ENCODE data around the gene RIOX2.

RIOX2 gene

GRCh38 chr3:97974996-97975395 is 2.8 kb upstream of the RIOX2 start:
- H3K36me3 Mint-ChIP-seq (ENCODE audit: low read depth), result no peaks in the 10 kb centered on the region
- no peak overlapping the region for H3K4me3 Mint-ChIP-seq
- peaks cover 44% of the 10 kb centered on the region for H3K4me1 Mint-ChIP-seq (ENCODE audit: low read depth)
- H3K27ac Mint-ChIP-seq, result no peak overlapping the region
- no peaks in the 10 kb centered on the region for H3K9me3 Mint-ChIP-seq
- intact Hi-C loops (cut with micrococcal nuclease), result loop anchor here (5.0 kb wide), 2 partner anchors 37 to 153 kb away; partner anchors contain the start of gene CRYBG3
- H3K27me3 Mint-ChIP-seq, result no peaks in the 10 kb centered on the region

DNA sequence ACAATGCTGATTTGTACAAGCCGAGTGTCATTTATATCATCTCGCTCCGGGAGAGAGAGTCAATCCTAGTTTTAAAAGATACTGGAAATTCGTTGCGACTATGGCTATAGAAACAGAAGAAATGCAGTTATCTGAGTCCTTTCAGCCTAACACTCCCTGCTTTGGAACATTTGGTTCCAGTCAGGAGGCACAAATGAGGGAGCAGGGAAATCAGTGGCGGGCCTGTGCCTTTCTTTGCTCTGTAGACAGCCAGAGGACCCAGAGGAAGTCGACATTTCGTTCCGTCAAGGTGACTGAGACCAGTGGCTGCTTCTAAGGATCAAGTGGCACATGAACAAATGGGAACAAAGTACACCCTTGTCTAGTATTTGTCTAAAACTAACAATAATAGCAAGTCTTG is 745 bp upstream of the RIOX2 start:
- H3K36me3 Mint-ChIP-seq (ENCODE audit: low read depth), result no peaks in the 10 kb centered on the region
- H3K4me1 Mint-ChIP-seq (ENCODE audit: low read depth), result peaks cover 57% of the 10 kb centered on the region

GRCh38 chr3:97970956-97971620 is 1.1 kb downstream of the RIOX2 start:
- H3K4me1 Mint-ChIP-seq (ENCODE audit: low read depth), result peaks cover 57% of the 10 kb centered on the region
- H3K4me3 Mint-ChIP-seq, result peak overlapping the region; percentile 79
- peaks cover 11% of the 10 kb centered on the region for H3K36me3 Mint-ChIP-seq (ENCODE audit: low read depth)
- H3K27me3 Mint-ChIP-seq, result no peaks in the 10 kb centered on the region
- intact Hi-C loops (cut with micrococcal nuclease), result loop anchor here (5.0 kb wide), 2 partner anchors 41 to 149 kb away; partner anchors contain the start of gene CRYBG3
- peak overlapping the region; percentile 67 for H3K27ac Mint-ChIP-seq
- H3K9me3 Mint-ChIP-seq, result no peaks in the 10 kb centered on the region

More for the DNA sequence above, 745 bp upstream of the RIOX2 start:
- intact Hi-C loops (cut with micrococcal nuclease), result loop anchor here (5.0 kb wide), 2 partner anchors 39 to 151 kb away; partner anchors contain the start of gene CRYBG3
- Mint-ChIP-seq H3K9me3 (no peaks in the 10 kb centered on the region), H3K27me3 (no peaks in the 10 kb centered on the region), H3K4me3 (no peak overlapping the region), H3K27ac (no peak overlapping the region)

DNA sequence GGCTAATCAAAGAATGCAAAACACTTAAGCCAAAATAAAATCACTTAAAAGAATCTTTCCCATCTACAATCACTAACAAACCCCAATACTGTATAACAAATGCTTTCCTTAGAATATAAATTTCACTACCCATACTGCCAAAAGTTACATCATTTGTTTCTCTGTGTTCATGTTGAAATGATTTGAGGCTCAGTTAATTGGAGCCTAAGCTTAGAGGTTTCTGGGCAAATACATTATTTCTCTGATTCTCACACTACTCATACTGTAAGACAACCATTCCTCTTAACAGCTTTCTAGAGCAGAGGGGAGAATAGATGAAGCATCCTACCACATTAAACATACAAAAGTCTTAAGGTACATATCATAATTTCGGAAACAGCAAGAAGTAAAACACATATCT is 2.1 kb downstream of the RIOX2 start:
- Mint-ChIP-seq H3K4me3 (no peak overlapping the region), H3K9me3 (no peaks in the 10 kb centered on the region), H3K27me3 (no peaks in the 10 kb centered on the region), H3K4me1 (ENCODE audit: low read depth) (peaks cover 56% of the 10 kb centered on the region), H3K27ac (no peak overlapping the region), H3K36me3 (ENCODE audit: low read depth) (peaks cover 11% of the 10 kb centered on the region)
- intact Hi-C loops (cut with micrococcal nuclease), result loop anchor here (5.0 kb wide), 2 partner anchors 42 to 148 kb away; partner anchors contain the start of gene CRYBG3

DNA sequence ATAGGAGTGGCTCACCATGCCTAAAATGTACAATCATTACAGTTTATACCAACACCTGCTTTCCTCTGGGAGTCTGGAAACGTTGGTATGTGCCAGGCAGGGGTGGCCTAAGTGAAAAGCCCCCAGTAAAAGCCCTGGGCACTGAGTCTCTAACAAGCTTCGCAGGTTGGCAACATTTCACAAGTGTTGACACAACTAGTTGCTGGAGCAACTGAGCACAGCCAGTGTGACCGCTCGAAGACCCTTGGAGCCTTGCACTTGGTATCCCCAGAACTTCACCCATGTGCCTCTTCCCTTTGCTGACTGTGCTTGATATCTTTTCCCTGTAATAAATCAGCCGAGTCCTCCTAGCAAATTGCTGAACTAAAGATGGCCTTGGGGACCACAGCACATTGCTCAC is 2.7 kb downstream of the RIOX2 start:
- intact Hi-C loops (cut with micrococcal nuclease), result no loop called here
- Mint-ChIP-seq H3K27ac (no peak overlapping the region), H3K9me3 (no peaks in the 10 kb centered on the region), H3K27me3 (no peaks in the 10 kb centered on the region), H3K36me3 (ENCODE audit: low read depth) (peaks cover 11% of the 10 kb centered on the region), H3K4me3 (no peak overlapping the region), H3K4me1 (ENCODE audit: low read depth) (peaks cover 51% of the 10 kb centered on the region)

GRCh38 chr3:97968376-97968775 is 3.9 kb downstream of the RIOX2 start:
- Mint-ChIP-seq H3K36me3 (ENCODE audit: low read depth) (peaks cover 18% of the 10 kb centered on the region), H3K9me3 (no peaks in the 10 kb centered on the region), H3K4me3 (no peak overlapping the region), H3K4me1 (ENCODE audit: low read depth) (peaks cover 49% of the 10 kb centered on the region), H3K27me3 (no peaks in the 10 kb centered on the region), H3K27ac (no peak overlapping the region)
- intact Hi-C loops (cut with micrococcal nuclease), result no loop called here

DNA sequence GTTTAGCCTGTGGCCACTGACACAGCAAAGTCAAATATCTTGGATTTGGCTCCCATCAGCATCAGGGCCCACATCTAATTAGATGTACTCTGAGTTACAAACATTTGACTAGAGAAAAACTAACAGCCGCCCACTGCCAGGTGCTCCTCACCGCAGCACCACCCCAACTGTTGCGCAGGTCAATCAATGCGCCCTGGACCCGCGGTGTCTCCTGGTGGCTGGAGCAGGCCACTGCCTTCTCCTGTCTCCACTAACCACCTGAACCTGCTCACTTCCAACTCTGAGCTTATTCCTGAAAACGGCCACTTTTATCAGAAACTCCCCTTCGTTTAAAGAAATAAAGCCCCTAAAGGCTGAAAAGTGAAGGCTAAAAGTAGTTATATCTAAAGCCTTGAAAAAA is 4.3 kb downstream of the RIOX2 start:
- intact Hi-C loops (cut with micrococcal nuclease), result no loop called here
- Mint-ChIP-seq H3K4me1 (ENCODE audit: low read depth) (peaks cover 44% of the 10 kb centered on the region), H3K27ac (no peak overlapping the region), H3K36me3 (ENCODE audit: low read depth) (peaks cover 18% of the 10 kb centered on the region), H3K9me3 (no peaks in the 10 kb centered on the region), H3K27me3 (no peaks in the 10 kb centered on the region), H3K4me3 (no peak overlapping the region)

GRCh38 chr3:97960993-97961766 is 11.1 kb downstream of the RIOX2 start:
- no peaks in the 10 kb centered on the region for H3K27me3 Mint-ChIP-seq
- peaks cover 27% of the 10 kb centered on the region for H3K4me1 Mint-ChIP-seq (ENCODE audit: low read depth)
- H3K9me3 Mint-ChIP-seq, result no peaks in the 10 kb centered on the region
- H3K27ac Mint-ChIP-seq, result no peak overlapping the region
- peaks cover 58% of the 10 kb centered on the region for H3K36me3 Mint-ChIP-seq (ENCODE audit: low read depth)
- H3K4me3 Mint-ChIP-seq, result no peak overlapping the region
- intact Hi-C loops (cut with micrococcal nuclease), result no loop called here

GRCh38 chr3:97960551-97960950 is 11.7 kb downstream of the RIOX2 start:
- no peak overlapping the region for H3K27ac Mint-ChIP-seq
- no peak overlapping the region for H3K4me3 Mint-ChIP-seq
- H3K27me3 Mint-ChIP-seq, result no peaks in the 10 kb centered on the region
- intact Hi-C loops (cut with micrococcal nuclease), result no loop called here
- H3K36me3 Mint-ChIP-seq (ENCODE audit: low read depth), result peaks cover 58% of the 10 kb centered on the region
- no peaks in the 10 kb centered on the region for H3K9me3 Mint-ChIP-seq
- peaks cover 27% of the 10 kb centered on the region for H3K4me1 Mint-ChIP-seq (ENCODE audit: low read depth)

DNA sequence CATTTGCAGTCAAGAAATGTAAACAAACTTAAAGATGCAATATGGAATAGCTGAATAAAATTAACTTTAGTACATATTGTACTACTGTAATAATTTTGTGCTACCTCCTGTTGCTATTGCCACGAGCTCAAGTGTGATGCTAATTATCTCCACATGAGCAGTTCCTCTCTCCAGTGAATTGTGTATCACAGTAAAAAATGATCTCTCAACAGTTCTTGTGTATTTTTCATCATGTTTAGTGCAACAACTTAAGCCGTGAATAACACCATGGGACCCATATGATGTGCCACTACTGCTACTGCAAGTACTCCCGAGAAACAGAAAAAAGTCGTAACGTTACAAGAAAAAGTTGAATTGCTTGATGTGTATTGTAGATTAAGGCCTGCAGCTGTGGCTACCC is 12.4 kb downstream of the RIOX2 start:
- H3K36me3 Mint-ChIP-seq (ENCODE audit: low read depth), result peaks cover 58% of the 10 kb centered on the region
- no peaks in the 10 kb centered on the region for H3K9me3 Mint-ChIP-seq
- intact Hi-C loops (cut with micrococcal nuclease), result no loop called here
- H3K27me3 Mint-ChIP-seq, result no peaks in the 10 kb centered on the region
- H3K4me1 Mint-ChIP-seq (ENCODE audit: low read depth), result peaks cover 33% of the 10 kb centered on the region
- no peak overlapping the region for H3K4me3 Mint-ChIP-seq
- H3K27ac Mint-ChIP-seq, result no peak overlapping the region

DNA sequence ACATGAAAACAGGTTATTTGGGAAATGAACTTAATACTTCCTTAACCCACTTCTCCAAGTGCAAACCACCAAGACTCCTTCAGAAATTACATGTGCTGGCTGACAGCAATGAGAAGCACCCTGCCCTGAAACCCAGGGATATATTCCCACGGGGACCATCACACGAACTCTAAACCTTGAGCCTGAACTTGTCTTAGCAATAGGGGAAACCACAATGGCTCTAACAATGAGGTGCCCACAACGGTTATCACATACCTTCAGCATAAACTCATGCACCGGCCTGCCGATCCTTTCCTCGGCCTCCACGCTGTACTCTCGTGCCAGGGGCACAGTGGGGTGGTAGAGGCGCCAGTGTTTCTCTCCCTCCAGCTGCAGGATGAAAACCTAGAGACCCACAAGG is 13.4 kb downstream of the RIOX2 start:
- H3K9me3 Mint-ChIP-seq, result no peaks in the 10 kb centered on the region
- no peaks in the 10 kb centered on the region for H3K27me3 Mint-ChIP-seq
- peaks cover 37% of the 10 kb centered on the region for H3K4me1 Mint-ChIP-seq (ENCODE audit: low read depth)
- no peak overlapping the region for H3K27ac Mint-ChIP-seq
- intact Hi-C loops (cut with micrococcal nuclease), result no loop called here
- no peak overlapping the region for H3K4me3 Mint-ChIP-seq
- H3K36me3 Mint-ChIP-seq (ENCODE audit: low read depth), result peaks cover 53% of the 10 kb centered on the region

DNA sequence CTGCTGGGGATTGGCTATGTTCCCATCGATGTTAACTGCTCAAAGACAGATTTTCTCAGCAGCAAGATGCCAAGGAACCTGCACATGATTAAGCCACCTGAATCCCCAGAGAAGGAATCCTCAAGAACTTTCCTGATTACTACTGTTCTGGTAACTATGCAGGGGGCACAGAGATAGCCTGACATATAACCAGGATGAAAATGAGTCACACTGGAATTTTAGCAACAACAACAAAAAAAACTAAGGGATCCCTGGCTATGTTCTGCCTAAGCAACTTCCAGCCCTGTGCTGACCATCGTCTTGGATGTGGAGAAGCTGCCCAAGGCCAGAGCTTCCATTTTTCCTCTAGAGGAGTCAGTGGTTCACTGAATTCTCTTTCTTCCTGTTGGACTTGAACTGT is 13.8 kb downstream of the RIOX2 start:
- Mint-ChIP-seq H3K27me3 (no peaks in the 10 kb centered on the region), H3K27ac (no peak overlapping the region), H3K36me3 (ENCODE audit: low read depth) (peaks cover 53% of the 10 kb centered on the region)

DNA sequence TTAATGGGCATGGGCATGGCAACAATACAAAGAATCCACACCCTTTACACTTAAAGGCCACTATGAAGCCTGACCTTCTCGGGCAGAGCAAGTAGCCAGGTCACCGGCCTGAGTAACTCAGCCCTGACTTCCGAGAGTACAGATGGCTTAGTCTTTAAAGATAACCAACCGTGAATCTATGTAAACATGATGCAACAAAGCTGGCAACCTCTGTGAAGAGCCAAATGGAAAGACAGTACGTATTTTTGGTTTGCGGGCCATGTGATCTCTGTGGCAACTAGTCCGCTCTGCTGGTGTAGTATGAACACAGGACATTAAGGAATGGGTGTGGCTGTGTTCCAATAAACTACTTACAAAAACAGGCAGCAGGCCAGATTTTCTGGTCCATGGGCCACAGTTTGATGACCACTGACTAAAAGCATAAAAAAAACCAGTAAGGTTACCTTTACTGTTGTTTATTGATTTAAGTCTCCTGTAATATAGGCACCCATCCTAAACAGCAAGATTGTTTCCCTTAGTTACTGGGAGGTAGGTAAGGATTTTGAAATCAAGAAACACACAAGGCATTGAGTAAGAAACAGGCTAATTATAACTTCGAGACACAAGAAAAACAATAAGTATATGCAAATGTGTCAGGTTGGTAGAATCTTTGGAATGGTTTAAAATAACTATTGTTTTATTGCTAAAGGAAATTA is 14.5 kb downstream of the RIOX2 start:
- Mint-ChIP-seq H3K36me3 (ENCODE audit: low read depth) (peaks cover 59% of the 10 kb centered on the region), H3K27me3 (no peaks in the 10 kb centered on the region), H3K4me1 (ENCODE audit: low read depth) (peaks cover 41% of the 10 kb centered on the region), H3K9me3 (no peaks in the 10 kb centered on the region), H3K4me3 (no peak overlapping the region), H3K27ac (no peak overlapping the region)
- intact Hi-C loops (cut with micrococcal nuclease), result no loop called here

More for the DNA sequence above, 13.8 kb downstream of the RIOX2 start:
- intact Hi-C loops (cut with micrococcal nuclease), result no loop called here
- Mint-ChIP-seq H3K4me1 (ENCODE audit: low read depth) (peaks cover 35% of the 10 kb centered on the region), H3K9me3 (no peaks in the 10 kb centered on the region), H3K4me3 (no peak overlapping the region)

DNA sequence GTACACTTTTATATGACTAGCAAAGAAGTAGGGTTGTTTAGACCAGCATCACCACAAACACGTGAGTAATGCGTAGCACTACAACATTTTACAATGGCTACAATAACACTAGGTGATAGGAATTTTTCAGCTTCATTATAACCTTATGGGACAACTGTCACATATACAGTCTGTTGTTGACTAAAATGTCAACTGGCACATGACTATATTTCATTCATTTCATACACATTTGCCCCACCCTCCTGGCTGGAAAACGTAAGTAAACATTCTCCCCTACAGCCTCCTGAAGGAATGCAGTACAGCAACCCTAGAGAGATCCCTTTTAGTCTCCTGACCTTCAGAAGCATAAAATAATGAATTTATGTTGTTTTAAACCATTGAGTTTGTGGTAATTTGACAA is 16.2 kb downstream of the RIOX2 start:
- Mint-ChIP-seq H3K36me3 (ENCODE audit: low read depth) (peaks cover 65% of the 10 kb centered on the region), H3K9me3 (no peaks in the 10 kb centered on the region), H3K4me1 (ENCODE audit: low read depth) (peaks cover 45% of the 10 kb centered on the region)

More for the DNA sequence above, 16.2 kb downstream of the RIOX2 start:
- intact Hi-C loops (cut with micrococcal nuclease), result no loop called here
- Mint-ChIP-seq H3K4me3 (no peak overlapping the region), H3K27ac (no peak overlapping the region), H3K27me3 (no peaks in the 10 kb centered on the region)

All from dendritic cell treated with granulocyte-macrophage colony-stimulating factor and Interleukin-4, amounts not matched to agents 40 ng/mL and 50 ng/mL, for 4 days (primary cell).